ENCODE data around the gene FOXJ3.

DNA sequence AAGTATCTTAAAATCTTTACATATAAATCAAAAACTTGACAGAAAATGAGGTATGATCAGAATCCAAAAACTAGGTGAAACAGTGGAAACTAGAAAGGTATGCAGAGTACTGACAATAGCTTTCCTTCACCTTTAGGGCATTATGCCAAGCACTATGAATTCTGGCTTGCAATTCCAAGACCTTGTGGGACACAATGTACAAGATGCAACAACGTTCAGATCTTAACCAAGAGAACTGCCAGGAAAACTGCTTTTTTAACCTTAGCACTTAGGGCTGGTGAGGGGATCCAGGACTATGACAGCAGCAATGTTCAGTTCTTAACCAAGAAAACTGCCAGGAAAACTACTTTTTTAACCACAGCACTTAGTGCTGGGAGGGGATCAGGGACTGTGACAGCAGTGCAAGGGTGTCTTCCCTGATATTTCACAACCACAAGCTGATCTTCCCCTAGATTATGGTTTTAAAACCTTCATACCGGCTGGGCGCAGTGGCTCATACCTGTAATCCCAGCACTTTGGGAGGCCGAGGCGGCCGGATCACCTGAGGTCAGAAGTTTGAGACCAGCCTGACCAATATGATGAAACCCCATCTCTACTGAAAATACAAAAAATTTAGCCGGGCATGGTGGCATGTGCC lies 22.3 kb downstream of the FOXJ3 start:
- TF ChIP-seq, protein P1, sequence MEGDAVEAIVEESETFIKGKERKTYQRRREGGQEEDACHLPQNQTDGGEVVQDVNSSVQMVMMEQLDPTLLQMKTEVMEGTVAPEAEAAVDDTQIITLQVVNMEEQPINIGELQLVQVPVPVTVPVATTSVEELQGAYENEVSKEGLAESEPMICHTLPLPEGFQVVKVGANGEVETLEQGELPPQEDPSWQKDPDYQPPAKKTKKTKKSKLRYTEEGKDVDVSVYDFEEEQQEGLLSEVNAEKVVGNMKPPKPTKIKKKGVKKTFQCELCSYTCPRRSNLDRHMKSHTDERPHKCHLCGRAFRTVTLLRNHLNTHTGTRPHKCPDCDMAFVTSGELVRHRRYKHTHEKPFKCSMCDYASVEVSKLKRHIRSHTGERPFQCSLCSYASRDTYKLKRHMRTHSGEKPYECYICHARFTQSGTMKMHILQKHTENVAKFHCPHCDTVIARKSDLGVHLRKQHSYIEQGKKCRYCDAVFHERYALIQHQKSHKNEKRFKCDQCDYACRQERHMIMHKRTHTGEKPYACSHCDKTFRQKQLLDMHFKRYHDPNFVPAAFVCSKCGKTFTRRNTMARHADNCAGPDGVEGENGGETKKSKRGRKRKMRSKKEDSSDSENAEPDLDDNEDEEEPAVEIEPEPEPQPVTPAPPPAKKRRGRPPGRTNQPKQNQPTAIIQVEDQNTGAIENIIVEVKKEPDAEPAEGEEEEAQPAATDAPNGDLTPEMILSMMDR (IDR thresholded peaks at IDR 0.05; ENCODE audit: poor library complexity) = no peak
- TF ChIP-seq EZH2phosphoT487 (IDR thresholded peaks at IDR 0.05; ENCODE audit: low read depth, severe bottlenecking, unreplicated experiment) (no peak), EZH2 (IDR thresholded peaks at IDR 0.05; ENCODE audit: borderline replicate concordance) (no peak)
